A172 (cell line): ENCODE results near the gene SPRY1. TPM values are rescaled to one million over a fixed set of nuclear protein-coding genes. Genes with fewer than 3 reads are reported as not detected.

Source experiments
- DNase-seq: peaks from one replicate; pipeline ENCODE4 v3.0.0-alpha.2; 2015; ENCODE audit warnings: low spot score
- total RNA-seq: library from RNA; depleted of rRNA; stranded (reverse); fragments of >200 nt; shearing (Covaris generic); gene quantifications from 2 replicates; pipeline ENCODE4 v1.2.3, GENCODE V29; 2014

Gene SPRY1
- total RNA-seq, 1 experiment from 2014 or later, result not detected

GRCh38 chr4:123379392-123379791 is 17.2 kb upstream of the SPRY1 start:
- DNase-seq, result no peak

- no peak for DNase-seq
Observed at GRCh38 chr4:123380728-123381716, 15.6 kb upstream of the SPRY1 start.

GRCh38 chr4:123381996-123382395 is 14.6 kb upstream of the SPRY1 start:
- no peak for DNase-seq

- no peak for DNase-seq
Observed at GRCh38 chr4:123383566-123383965, 13.0 kb upstream of the SPRY1 start.

- no peak for DNase-seq
Observed at GRCh38 chr4:123386609-123387008, 10.0 kb upstream of the SPRY1 start.

- DNase-seq, result no peak
Observed at GRCh38 chr4:123390846-123391456, 5.6 kb upstream of the SPRY1 start.

- no peak for DNase-seq
Observed at GRCh38 chr4:123393721-123394120, 2.9 kb upstream of the SPRY1 start.

- no peak for DNase-seq
Observed at GRCh38 chr4:123397144-123398065, 810 bp downstream of the SPRY1 start.

- no peak for DNase-seq
Observed at GRCh38 chr4:123398066-123398852, 1.7 kb downstream of the SPRY1 start.

GRCh38 chr4:123398853-123399626 is 2.4 kb downstream of the SPRY1 start:
- DNase-seq, result peak; percentile 12

GRCh38 chr4:123399627-123400358 is 3.2 kb downstream of the SPRY1 start:
- DNase-seq, result no peak

- no peak for DNase-seq
Observed at GRCh38 chr4:123401271-123402120, 4.9 kb downstream of the SPRY1 start.

- DNase-seq, result no peak
Observed at GRCh38 chr4:123402121-123402465, 5.5 kb downstream of the SPRY1 start.

- no peak for DNase-seq
Observed at GRCh38 chr4:123403080-123403604, 6.5 kb downstream of the SPRY1 start.

GRCh38 chr4:123404533-123404932 is 7.9 kb downstream of the SPRY1 start:
- no peak for DNase-seq

GRCh38 chr4:123405267-123405865 is 8.8 kb downstream of the SPRY1 start:
- no peak for DNase-seq

- DNase-seq, result no peak
Observed at GRCh38 chr4:123406872-123407271, 10.3 kb downstream of the SPRY1 start.

GRCh38 chr4:123408471-123409084 is 12.0 kb downstream of the SPRY1 start:
- DNase-seq, result no peak
